ENCODE results near the gene CD248. TPM values are rescaled to one million over a fixed set of nuclear protein-coding genes. Genes with fewer than 3 reads are reported as not detected.
"Not testable (repeated sequence)": the region's sequence is repeated elsewhere in the genome, so short reads cannot be mapped to it uniquely, and the experiment has no call there.

The CD248 gene
- total RNA-seq, 1 donor, result 1.5 TPM

DNA sequence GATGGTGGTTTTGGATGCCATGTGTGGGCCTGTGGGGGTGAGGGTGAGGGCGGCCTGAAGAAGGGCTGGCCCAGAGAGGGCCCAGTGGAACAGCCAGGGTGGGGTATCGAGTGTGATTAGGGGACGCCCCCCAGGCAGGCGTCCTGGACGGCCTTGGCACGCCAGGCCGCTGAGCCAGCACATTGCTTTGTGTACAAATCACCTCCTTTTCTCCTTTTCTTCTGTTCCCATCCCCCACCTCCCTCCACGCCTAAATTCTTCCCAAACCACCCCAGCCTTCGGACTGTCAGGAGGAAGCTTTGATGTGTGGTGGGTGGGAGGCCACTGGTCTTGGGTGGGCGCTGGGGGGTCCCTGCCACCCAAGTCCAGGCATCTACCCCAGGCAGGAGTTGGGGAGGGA is 7.8 kb upstream of the CD248 start:
- H3K4me3 ChIP-seq (ENCODE audit: low read length), result no peak overlapping the region
- H3K9me3 ChIP-seq (ENCODE audit: low read depth, low read length), result no peaks in the 10 kb centered on the region
- H3K27me3 ChIP-seq (ENCODE audit: insufficient read depth, low read length), result no peaks in the 10 kb centered on the region
- peaks cover 33% of the 10 kb centered on the region for H3K4me1 ChIP-seq (ENCODE audit: insufficient read depth, low read length)

DNA sequence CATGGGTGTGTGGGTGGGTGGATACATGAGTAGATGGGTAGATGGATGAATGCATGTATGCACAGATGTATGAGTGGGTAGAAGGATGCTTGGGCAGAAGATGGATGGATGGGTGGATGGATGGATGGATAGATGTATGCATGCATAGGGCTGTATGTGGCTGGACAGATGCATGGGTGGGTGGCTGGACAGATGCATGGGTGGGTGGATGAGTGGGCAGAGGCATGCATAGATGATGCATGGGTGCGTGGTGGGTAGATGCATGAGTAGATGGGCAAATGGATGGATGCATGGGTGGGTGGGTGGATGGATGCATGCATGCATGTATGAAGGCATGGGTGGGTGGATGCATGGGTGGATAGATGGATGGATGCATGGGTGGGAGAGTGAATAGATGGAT is 6.8 kb upstream of the CD248 start:
- H3K27me3 ChIP-seq (ENCODE audit: insufficient read depth, low read length), result no peaks in the 10 kb centered on the region
- peaks cover 36% of the 10 kb centered on the region for H3K4me1 ChIP-seq (ENCODE audit: insufficient read depth, low read length)
- H3K4me3 ChIP-seq (ENCODE audit: low read length), result no peak overlapping the region

DNA sequence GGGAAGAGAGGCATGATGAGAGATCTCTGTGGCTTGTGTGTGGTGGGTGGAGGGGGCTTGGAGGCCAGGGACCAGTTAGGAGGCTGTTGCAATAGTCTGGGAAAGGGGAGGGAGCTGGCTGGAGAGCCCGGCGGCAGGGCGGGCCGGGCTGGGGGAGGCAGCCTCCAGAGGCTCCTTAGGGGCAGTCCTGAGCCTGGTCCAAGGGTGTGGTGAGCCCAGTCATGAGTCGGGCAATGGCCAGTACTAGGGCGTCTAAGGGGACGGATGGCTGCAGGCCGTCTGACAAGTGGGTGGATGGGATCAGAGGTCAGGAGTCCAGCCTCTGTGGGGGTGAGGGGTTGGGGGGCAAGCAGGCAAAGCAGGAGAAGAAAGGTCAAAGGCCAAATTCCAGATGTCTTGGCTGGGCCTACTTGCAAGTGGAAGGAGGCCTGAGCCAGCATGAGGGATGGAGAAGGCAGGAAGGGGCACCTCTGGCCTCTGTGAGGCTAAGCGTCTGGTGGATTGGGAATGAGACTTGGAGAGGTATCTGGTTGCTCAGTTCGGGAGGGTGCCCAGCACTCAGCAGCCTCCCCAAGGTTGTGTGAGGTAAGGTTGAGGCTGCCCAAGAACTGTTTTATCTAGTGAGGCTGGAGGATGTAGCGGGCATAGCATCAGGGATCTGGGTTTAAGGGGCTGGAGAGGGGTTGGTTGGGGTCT is 6.0 kb upstream of the CD248 start:
- Histone ChIP-seq H3K4me3 (ENCODE audit: low read length) (no peak overlapping the region), H3K9me3 (ENCODE audit: low read depth, low read length) (no peaks in the 10 kb centered on the region), H3K4me1 (ENCODE audit: insufficient read depth, low read length) (peaks cover 36% of the 10 kb centered on the region), H3K27me3 (ENCODE audit: insufficient read depth, low read length) (no peaks in the 10 kb centered on the region)

More for the DNA sequence above, 6.8 kb upstream of the CD248 start:
- H3K9me3 ChIP-seq (ENCODE audit: low read depth, low read length), result no peaks in the 10 kb centered on the region

DNA sequence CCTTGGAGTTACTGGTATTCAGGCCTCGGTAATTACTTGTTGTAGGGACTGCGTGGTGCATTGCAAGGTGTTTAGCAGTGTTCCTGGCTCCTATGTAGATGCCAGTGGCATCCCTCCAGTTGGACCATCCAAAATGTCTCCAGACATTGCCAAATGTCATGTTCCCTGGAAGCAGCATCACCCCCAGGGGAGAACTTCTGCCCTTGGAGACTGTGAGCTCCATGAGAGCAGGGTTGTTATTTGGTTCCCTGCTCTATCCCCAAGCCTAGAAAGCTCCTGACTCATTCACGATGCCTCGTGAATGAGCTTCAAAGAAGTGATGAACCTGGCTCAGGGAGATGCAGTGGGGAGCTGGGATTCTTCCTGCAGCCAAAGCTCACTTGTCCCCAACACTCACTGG is 4.8 kb upstream of the CD248 start:
- Histone ChIP-seq H3K9me3 (ENCODE audit: low read depth, low read length) (no peaks in the 10 kb centered on the region), H3K27me3 (ENCODE audit: insufficient read depth, low read length) (no peaks in the 10 kb centered on the region), H3K4me3 (ENCODE audit: low read length) (no peak overlapping the region), H3K4me1 (ENCODE audit: insufficient read depth, low read length) (peaks cover 32% of the 10 kb centered on the region)

DNA sequence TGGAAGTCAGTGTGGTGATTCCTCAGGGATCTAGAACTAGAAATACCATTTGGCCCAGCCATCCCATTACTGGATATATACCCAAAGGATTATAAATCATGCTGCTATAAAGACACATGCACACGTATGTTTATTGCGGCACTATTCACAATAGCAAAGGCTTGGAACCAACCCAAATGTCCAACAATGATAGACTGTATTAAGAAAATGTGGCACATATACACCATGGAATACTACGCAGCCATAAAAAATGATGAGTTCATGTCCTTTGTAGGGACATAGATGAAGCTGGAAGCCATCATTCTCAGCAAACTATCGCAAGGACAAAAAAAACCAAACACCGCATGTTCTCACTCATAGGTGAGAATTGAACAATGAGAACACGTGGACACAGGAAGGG is 3.9 kb upstream of the CD248 start:
- H3K9me3 ChIP-seq (ENCODE audit: low read depth, low read length); H3K4me3 ChIP-seq (ENCODE audit: low read length); H3K27me3 ChIP-seq (ENCODE audit: insufficient read depth, low read length): not testable (repeated sequence)
- peaks cover 26% of the 10 kb centered on the region for H3K4me1 ChIP-seq (ENCODE audit: insufficient read depth, low read length)

DNA sequence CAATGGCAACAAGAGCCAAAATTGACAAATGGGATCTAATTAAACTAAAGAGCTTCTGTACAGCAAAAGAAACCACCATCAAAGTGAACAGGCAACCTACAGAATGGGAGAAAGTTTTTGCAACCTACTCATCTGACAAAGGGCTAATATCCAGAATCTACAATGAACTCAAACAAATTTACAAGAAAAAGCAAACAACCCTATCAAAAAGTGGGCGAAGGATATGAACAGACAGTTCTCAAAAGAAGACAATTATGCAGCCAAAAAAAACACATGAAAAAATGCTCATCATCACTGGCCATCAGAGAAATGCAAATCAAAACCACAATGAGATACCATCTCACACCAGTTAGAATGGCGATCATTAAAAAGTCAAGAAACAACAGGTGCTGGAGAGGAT is 3.4 kb upstream of the CD248 start:
- H3K4me1 ChIP-seq (ENCODE audit: insufficient read depth, low read length), result peaks cover 25% of the 10 kb centered on the region
- not testable (repeated sequence) for H3K27me3 ChIP-seq (ENCODE audit: insufficient read depth, low read length); H3K9me3 ChIP-seq (ENCODE audit: low read depth, low read length)

DNA sequence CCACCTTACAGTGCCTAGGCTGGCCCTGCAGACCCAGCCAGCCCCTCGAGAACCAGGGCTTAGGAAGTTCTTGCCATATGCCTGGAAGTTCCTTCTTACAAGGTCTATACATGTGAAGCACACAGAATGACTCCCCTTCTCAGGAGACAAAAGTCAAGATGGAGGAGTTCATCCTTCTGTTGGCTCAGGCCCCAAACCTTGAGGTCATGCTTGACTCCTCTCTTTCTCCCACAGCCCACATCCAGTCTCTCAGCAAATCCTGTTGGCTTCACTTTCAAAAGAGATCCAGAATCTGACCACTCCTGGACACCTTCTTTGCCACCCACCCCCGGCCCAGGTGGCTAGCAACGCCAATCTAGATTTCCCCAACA is 1.7 kb upstream of the CD248 start:
- Histone ChIP-seq H3K9me3 (ENCODE audit: low read depth, low read length) (no peaks in the 10 kb centered on the region), H3K4me3 (ENCODE audit: low read length) (no peak overlapping the region), H3K4me1 (ENCODE audit: insufficient read depth, low read length) (peaks cover 33% of the 10 kb centered on the region), H3K27me3 (ENCODE audit: insufficient read depth, low read length) (no peaks in the 10 kb centered on the region)

More for the DNA sequence above, 3.4 kb upstream of the CD248 start:
- not testable (repeated sequence) for H3K4me3 ChIP-seq (ENCODE audit: low read length)

DNA sequence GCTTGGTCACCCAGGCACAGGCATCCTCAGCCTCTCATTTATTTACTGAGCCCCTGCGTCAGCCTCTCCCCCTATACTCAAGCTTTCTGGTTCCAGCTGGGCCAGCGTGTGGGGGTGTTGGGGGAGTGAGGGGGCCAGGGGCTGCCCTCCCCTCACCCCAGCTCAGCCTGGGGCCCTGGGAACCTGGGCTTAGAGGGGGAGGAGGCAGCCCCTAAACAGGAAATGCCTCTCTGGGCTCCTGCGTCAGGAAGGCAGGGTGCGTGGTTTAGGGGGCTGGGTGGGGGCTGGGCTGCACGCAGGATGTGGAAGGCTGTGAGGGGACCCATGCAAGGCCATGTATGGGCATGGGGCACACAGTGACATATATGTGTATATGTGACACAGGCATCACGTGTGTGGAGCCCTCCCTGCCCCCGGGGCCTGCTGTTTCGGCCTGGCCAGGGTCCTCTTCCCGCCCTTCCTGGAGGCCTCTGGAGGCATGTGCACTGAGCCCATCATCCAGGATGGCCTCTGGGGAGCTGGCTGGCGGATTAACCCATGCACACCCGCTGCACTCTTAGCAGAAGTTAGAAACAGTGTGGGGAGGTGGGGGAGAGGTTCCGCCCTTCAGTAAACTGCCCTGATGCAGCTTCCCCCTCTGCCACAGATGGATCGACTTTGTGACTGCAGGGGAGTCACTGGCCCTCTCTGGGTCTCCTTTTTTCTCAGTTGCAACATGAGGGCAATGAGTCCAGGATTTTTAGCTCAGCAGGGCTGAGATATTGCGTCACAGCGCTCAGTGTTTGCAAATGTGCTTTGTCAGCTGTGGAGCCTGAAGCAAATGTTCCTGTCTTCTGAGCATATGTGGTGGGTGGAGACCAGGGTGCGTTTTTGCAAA is 1.1 kb upstream of the CD248 start:
- Histone ChIP-seq H3K27me3 (ENCODE audit: insufficient read depth, low read length) (no peaks in the 10 kb centered on the region), H3K9me3 (ENCODE audit: low read depth, low read length) (no peaks in the 10 kb centered on the region), H3K4me1 (ENCODE audit: insufficient read depth, low read length) (peaks cover 39% of the 10 kb centered on the region), H3K4me3 (ENCODE audit: low read length) (no peak overlapping the region)

DNA sequence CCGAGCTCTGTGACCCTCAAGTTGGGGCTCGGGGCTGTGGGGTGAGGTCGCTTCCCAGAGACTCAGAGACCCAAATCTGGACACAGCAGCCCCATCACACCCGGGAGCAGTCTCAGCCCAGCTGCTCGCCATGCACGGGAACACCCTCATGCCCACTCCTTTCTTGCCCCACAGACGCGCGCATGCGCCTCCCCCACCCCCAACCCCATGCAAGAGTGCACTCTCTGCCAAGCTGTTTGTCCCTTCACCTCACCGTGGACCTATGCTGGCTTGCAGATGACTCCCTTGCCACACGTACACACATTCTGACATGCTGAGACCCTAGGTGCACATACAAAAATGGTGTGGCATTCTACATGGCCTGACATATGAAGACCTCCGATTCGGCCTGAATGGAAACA is 478 bp upstream of the CD248 start:
- Histone ChIP-seq H3K4me1 (ENCODE audit: insufficient read depth, low read length) (peaks cover 42% of the 10 kb centered on the region), H3K9me3 (ENCODE audit: low read depth, low read length) (no peaks in the 10 kb centered on the region), H3K27me3 (ENCODE audit: insufficient read depth, low read length) (no peaks in the 10 kb centered on the region), H3K4me3 (ENCODE audit: low read length) (no peak overlapping the region)

DNA sequence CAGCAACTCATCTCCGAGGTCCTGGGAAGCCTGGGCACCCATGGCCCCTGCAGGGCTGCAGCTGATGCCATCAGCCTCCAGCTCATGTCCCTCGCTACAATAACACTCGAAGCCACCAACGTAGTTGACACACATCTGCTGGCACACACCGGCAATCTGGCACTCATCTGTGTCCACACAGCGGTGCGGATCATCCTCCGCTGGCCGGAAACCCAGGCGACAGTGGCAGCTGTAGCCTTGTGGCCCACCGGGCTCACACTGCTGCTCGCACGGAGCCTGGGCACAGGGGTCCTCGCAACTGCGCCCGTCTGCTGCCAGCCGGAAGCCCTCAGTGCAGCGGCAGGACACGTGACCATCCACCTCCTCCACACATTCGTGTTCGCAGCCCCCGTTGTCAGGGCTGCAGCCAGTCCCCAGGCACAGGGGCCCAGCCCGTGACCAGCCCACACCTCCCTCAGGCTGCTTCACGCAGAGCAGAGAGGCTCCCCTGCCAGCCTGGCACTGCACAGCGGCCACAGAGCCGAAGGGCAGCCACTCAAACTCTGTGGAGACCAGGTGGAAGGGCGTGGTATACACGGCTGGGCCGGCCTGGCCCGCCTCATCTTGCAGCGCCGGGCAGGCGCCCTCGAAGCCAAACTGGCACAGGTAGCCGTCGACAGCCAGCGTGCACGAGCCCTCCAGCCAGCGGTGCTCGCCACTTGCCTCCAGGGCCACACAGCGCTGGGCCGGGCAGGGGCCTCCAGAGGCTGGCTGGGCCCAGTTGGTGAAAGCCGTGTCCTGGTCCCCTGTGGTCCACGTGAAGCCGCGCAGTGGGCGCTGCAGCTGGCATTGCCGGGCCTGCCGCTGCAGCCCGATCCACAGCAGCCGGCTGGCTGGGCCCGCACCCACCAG is 678 bp downstream of the CD248 start:
- H3K9me3 ChIP-seq (ENCODE audit: low read depth, low read length), result no peaks in the 10 kb centered on the region
- H3K4me3 ChIP-seq (ENCODE audit: low read length), result no peak overlapping the region
- H3K4me1 ChIP-seq (ENCODE audit: insufficient read depth, low read length), result peaks cover 53% of the 10 kb centered on the region
- no peaks in the 10 kb centered on the region for H3K27me3 ChIP-seq (ENCODE audit: insufficient read depth, low read length)

DNA sequence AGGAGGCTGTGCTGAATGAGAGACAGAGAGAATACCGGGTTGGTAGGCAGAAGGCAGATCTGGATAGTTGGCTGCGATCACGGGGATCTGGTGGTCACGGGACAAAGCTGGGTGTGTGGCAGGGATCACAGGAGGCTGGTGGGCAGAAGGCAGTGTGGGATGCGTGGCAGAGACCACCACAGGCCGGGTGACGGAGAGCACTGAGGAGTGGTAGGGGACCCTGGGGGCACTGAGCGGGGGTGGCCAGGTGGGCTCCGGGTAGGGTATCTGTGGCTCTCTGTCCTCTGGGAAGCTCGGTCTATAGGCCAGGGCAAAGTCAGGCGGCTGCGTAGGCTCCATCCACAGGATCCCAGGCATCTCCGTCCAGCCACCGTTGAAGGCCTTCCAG is 1.4 kb downstream of the CD248 start:
- H3K4me3 ChIP-seq (ENCODE audit: low read length), result no peak overlapping the region
- no peaks in the 10 kb centered on the region for H3K27me3 ChIP-seq (ENCODE audit: insufficient read depth, low read length)
- peaks cover 53% of the 10 kb centered on the region for H3K4me1 ChIP-seq (ENCODE audit: insufficient read depth, low read length)
- H3K9me3 ChIP-seq (ENCODE audit: low read depth, low read length), result no peaks in the 10 kb centered on the region

DNA sequence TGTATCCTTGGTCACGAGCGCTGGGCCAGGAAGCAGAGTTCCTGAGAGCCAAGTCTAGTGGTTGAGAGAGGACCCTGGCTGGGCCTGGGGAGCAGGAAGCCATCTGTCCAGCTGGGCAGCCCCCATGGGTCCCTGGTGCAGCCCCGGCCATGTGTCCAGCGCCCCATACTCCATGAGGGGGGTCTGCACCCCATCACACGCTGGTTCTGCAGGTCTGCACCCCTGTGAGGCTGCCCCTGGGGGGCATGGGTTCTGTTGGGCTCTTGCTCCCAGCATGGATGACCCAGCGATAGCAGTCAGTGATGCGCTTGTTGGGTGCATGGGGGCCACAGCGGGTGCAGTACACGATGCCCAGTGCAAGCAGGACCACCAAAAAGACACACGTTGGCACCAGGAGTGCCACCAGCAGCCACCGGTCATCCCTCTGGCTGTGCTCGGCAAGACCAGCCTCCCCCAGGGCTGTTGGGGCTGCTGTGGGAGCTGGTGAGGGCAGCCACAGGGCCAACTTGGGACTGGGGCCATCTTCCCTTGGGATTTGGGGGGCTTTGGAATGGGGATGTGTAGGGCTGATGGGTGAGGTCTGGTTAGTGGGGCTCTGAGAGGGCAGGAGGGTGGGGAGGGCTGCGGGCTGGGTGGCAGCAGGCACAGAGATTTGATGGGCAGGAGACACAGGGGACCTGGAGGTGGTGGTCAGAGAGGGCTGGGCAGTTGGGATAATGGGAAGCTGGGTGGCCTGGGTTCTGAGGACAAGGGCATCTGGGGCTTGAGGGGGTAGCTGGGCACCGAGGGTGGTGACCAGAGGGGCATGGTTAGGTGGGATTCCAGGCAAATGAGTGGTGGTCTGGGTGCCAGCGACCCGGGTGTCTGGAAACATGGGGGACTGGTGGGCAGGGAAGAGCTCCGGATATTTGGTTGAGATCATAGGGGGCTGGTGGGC is 2.0 kb downstream of the CD248 start:
- Histone ChIP-seq H3K9me3 (ENCODE audit: low read depth, low read length) (no peaks in the 10 kb centered on the region), H3K4me3 (ENCODE audit: low read length) (no peak overlapping the region), H3K27me3 (ENCODE audit: insufficient read depth, low read length) (no peaks in the 10 kb centered on the region), H3K4me1 (ENCODE audit: insufficient read depth, low read length) (peaks cover 53% of the 10 kb centered on the region)

DNA sequence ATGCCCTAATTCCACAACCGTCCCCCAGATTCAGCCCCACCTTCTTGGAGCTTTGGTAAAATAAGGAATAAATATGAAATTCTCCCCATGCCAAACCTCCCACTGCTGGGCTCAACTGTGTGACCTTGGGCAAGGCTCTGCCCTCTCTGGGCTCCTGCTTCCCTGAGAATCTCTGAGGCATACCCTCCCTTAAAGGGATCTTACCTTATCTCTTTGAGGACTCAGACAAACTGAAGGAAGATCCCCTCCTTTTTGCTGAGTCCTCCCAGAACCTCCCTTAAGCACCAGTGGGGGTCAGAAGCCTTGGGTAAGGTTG is 2.7 kb downstream of the CD248 start:
- no peaks in the 10 kb centered on the region for H3K9me3 ChIP-seq (ENCODE audit: low read depth, low read length)
- H3K4me1 ChIP-seq (ENCODE audit: insufficient read depth, low read length), result peaks cover 49% of the 10 kb centered on the region
- no peaks in the 10 kb centered on the region for H3K27me3 ChIP-seq (ENCODE audit: insufficient read depth, low read length)
- H3K4me3 ChIP-seq (ENCODE audit: low read length), result no peak overlapping the region

Data from mononuclear cell (primary cell).